ENCODE data around the gene FSTL4. TPM values are rescaled to one million over a fixed set of nuclear protein-coding genes. Genes with fewer than 3 reads are reported as not detected.

Gene FSTL4
- total and polyA plus RNA-seq, 2 experiments from 2014 or later = 0.47 to 0.74 TPM

GRCh38 chr5:133357758-133358157 lies 254.6 kb downstream of the FSTL4 start:
- Histone ChIP-seq H3K27me3 (no peaks in the 10 kb centered on the region), H3K27ac (peak overlapping the region; percentile 8), H3K9me2 (replicated peaks; ENCODE audit: insufficient read depth) (no peaks in the 10 kb centered on the region), H3K79me2 (no peaks in the 10 kb centered on the region), H3K4me1 (ENCODE audit: insufficient read depth) (peaks cover 8% of the 10 kb centered on the region), H3K4me3 (no peak overlapping the region), H2AFZ (no peak overlapping the region), H4K20me1 (ENCODE audit: insufficient read depth, poor library complexity, severe bottlenecking) (no peaks in the 10 kb centered on the region), H3K9me3 (ENCODE audit: low read depth) (no peaks in the 10 kb centered on the region), H3K36me3 (replicated peaks; ENCODE audit: insufficient read depth, low read depth) (no peaks in the 10 kb centered on the region), H3K4me2 (no peak overlapping the region)
- WGBS (ENCODE audit: low lambda C conversion rate, missing lambda C conversion rate) = 95% methylated on average over 4 of the region's 4 CpGs
- DNase-seq (ENCODE audit: low spot score) = no peak
- TF ChIP-seq CTCF (IDR thresholded peaks at IDR 0.05; ENCODE audit: poor library complexity) (no peak), EZH2 (IDR thresholded peaks at IDR 0.05; ENCODE audit: borderline replicate concordance) (no peak), EZH2phosphoT487 (IDR thresholded peaks at IDR 0.05; ENCODE audit: low read depth, severe bottlenecking, unreplicated experiment) (no peak)

DNA sequence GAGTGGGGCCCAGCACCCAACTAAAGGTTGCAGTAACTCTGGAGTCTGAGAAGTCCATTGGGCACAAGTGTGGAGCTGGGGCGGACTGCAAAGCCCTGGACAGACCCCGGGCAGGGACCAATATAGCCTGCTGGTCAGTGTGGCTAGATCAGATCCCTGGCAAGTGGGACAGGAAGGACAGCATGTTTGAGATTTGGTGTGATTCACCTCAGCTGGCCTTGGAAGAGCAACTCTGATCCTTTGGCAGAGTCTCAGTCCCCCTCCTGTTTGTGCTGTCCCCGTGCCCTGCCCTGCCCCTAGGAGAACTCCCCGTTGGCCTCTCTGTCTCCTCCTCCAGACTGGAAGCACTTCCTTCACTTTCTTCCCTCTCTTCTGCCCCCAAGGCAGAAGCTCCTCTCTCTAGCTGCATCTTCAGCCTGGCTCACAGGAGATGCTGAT lies 255.3 kb downstream of the FSTL4 start:
- H3K9me2 ChIP-seq (replicated peaks; ENCODE audit: insufficient read depth) = no peaks in the 10 kb centered on the region
- TF ChIP-seq CTCF (IDR thresholded peaks at IDR 0.05; ENCODE audit: poor library complexity) = no peak
- no peak for TF ChIP-seq EZH2phosphoT487 (IDR thresholded peaks at IDR 0.05; ENCODE audit: low read depth, severe bottlenecking, unreplicated experiment)
- no peak for TF ChIP-seq EZH2 (IDR thresholded peaks at IDR 0.05; ENCODE audit: borderline replicate concordance)
- no peak overlapping the region for H3K4me2 ChIP-seq
- no peaks in the 10 kb centered on the region for H3K27me3 ChIP-seq
- no peak for DNase-seq (ENCODE audit: low spot score)
- no peaks in the 10 kb centered on the region for H3K79me2 ChIP-seq
- no peaks in the 10 kb centered on the region for H4K20me1 ChIP-seq (ENCODE audit: insufficient read depth, poor library complexity, severe bottlenecking)
- H3K9me3 ChIP-seq (ENCODE audit: low read depth) = no peaks in the 10 kb centered on the region
- H3K36me3 ChIP-seq (replicated peaks; ENCODE audit: insufficient read depth, low read depth) = no peaks in the 10 kb centered on the region
- H2AFZ ChIP-seq = no peak overlapping the region
- H3K27ac ChIP-seq = no peak overlapping the region
- H3K4me3 ChIP-seq = no peak overlapping the region
- H3K4me1 ChIP-seq (ENCODE audit: insufficient read depth) = peaks cover 8% of the 10 kb centered on the region
- 64% methylated on average over 4 of the region's 4 CpGs for WGBS (ENCODE audit: low lambda C conversion rate, missing lambda C conversion rate)

GRCh38 chr5:133356396-133356983 lies 255.9 kb downstream of the FSTL4 start:
- Histone ChIP-seq H4K20me1 (ENCODE audit: insufficient read depth, poor library complexity, severe bottlenecking) (no peaks in the 10 kb centered on the region), H3K79me2 (no peaks in the 10 kb centered on the region), H3K9me2 (replicated peaks; ENCODE audit: insufficient read depth) (no peaks in the 10 kb centered on the region), H3K4me2 (no peak overlapping the region), H3K4me1 (ENCODE audit: insufficient read depth) (peaks cover 8% of the 10 kb centered on the region), H3K9me3 (ENCODE audit: low read depth) (no peaks in the 10 kb centered on the region), H3K27me3 (no peaks in the 10 kb centered on the region), H3K27ac (no peak overlapping the region), H2AFZ (no peak overlapping the region), H3K4me3 (no peak overlapping the region), H3K36me3 (replicated peaks; ENCODE audit: insufficient read depth, low read depth) (no peaks in the 10 kb centered on the region)
- 95% methylated on average over 5 of the region's 5 CpGs for WGBS (ENCODE audit: low lambda C conversion rate, missing lambda C conversion rate)
- no peak for DNase-seq (ENCODE audit: low spot score)
- TF ChIP-seq EZH2 (IDR thresholded peaks at IDR 0.05; ENCODE audit: borderline replicate concordance) (no peak), EZH2phosphoT487 (IDR thresholded peaks at IDR 0.05; ENCODE audit: low read depth, severe bottlenecking, unreplicated experiment) (no peak), CTCF (IDR thresholded peaks at IDR 0.05; ENCODE audit: poor library complexity) (no peak)
